SK-N-SH treated with all-trans-retinoic acid at 6 μM for 48 hours (cell line): ENCODE data around the gene SLC30A1.

Source experiments
- ATAC-seq: fragments of 200-7000 bp; cut with Tn5 transposase; 3 replicates; pipeline ENCODE4 v1.9.1; 2020; ENCODE audit warnings: mild to moderate bottlenecking, moderate library complexity
- ARNTL ChIP-seq: fragments of 450-650 bp; formaldehyde crosslinking; IDR thresholded peaks from 2 replicates; pipeline ENCODE4 v1.5.0; 2020; ENCODE audit warnings: low read depth, mild to moderate bottlenecking, moderate library complexity, borderline replicate concordance
- BACH2 ChIP-seq: fragments of 250-450 bp; sonication (Bioruptor Pico); IDR thresholded peaks from 2 replicates; pipeline ENCODE4 v1.9.0; 2021; ENCODE audit warnings: mild to moderate bottlenecking, borderline replicate concordance
- CREB5 ChIP-seq: fragments of 250-450 bp; sonication (Bioruptor Pico); IDR thresholded peaks from 2 replicates; pipeline ENCODE4 v1.5.1; 2020; ENCODE audit warnings: low read depth, mild to moderate bottlenecking, moderate library complexity
- CSDC2 ChIP-seq: fragments of 250-450 bp; sonication (Bioruptor Pico); IDR thresholded peaks from 2 replicates; pipeline ENCODE4 v1.5.0; 2020; ENCODE audit warnings: mild to moderate bottlenecking, moderate library complexity
- ESRRG ChIP-seq: fragments of 250-450 bp; sonication (Bioruptor Pico); IDR thresholded peaks from 2 replicates; pipeline ENCODE4 v1.6.1; 2021; ENCODE audit warnings: mild to moderate bottlenecking
- GLIS3 ChIP-seq: fragments of 250-450 bp; sonication (Bioruptor Pico); IDR thresholded peaks from 2 replicates; pipeline ENCODE4 v1.5.0; 2020; ENCODE audit warnings: mild to moderate bottlenecking, moderate library complexity
- ISL1 ChIP-seq: fragments of 250-450 bp; sonication (Bioruptor Pico); IDR thresholded peaks from 2 replicates; pipeline ENCODE4 v2.1.2; 2022; ENCODE audit warnings: mild to moderate bottlenecking, moderate library complexity
- OSR1 ChIP-seq: fragments of 250-450 bp; sonication (Bioruptor Pico); IDR thresholded peaks from 2 replicates; pipeline ENCODE4 v1.8.0; 2022; ENCODE audit warnings: moderate library complexity, mild to moderate bottlenecking, inconsistent platforms
- PATZ1 ChIP-seq: fragments of 250-450 bp; sonication (Bioruptor Pico); IDR thresholded peaks from 2 replicates; pipeline ENCODE4 v1.8.0; 2020; ENCODE audit warnings: mild to moderate bottlenecking, moderate library complexity, borderline replicate concordance
- PPARA ChIP-seq: fragments of 250-450 bp; sonication (Bioruptor Pico); IDR thresholded peaks from 2 replicates; pipeline ENCODE4 v1.5.0; 2020; ENCODE audit warnings: mild to moderate bottlenecking, borderline replicate concordance
- RARB ChIP-seq: fragments of 250-450 bp; sonication (Bioruptor Pico); IDR thresholded peaks from 2 replicates; pipeline ENCODE4 v1.8.0; 2021; ENCODE audit warnings: mild to moderate bottlenecking, moderate library complexity
- SNAI2 ChIP-seq: fragments of 250-450 bp; sonication (Bioruptor Pico); IDR thresholded peaks from 2 replicates; pipeline ENCODE4 v1.5.0; 2020; ENCODE audit warnings: mild to moderate bottlenecking, moderate library complexity
- TOX ChIP-seq: fragments of 250-450 bp; sonication (Bioruptor Pico); IDR thresholded peaks from 2 replicates; pipeline ENCODE4 v1.8.0; 2021; ENCODE audit warnings: mild to moderate bottlenecking, moderate library complexity, borderline replicate concordance
- TSHZ2 ChIP-seq: fragments of 250-450 bp; sonication (Bioruptor Pico); IDR thresholded peaks from 2 replicates; pipeline ENCODE4 v1.5.0; 2020; ENCODE audit warnings: mild to moderate bottlenecking, moderate library complexity
- ZC3H10 ChIP-seq: fragments of 250-450 bp; sonication (Bioruptor Pico); IDR thresholded peaks from 2 replicates; pipeline ENCODE4 v1.5.1; 2021; ENCODE audit warnings: mild to moderate bottlenecking, moderate library complexity
- ZFP3 ChIP-seq: fragments of 250-450 bp; sonication (Bioruptor Pico); IDR thresholded peaks from 2 replicates; pipeline ENCODE4 v1.5.0; 2020; ENCODE audit warnings: mild to moderate bottlenecking, moderate library complexity
- ZFP30 ChIP-seq: fragments of 450-650 bp; formaldehyde crosslinking; IDR thresholded peaks from 2 replicates; pipeline ENCODE4 v1.5.0; 2022; ENCODE audit warnings: mild to moderate bottlenecking, moderate library complexity
- ZNF70 ChIP-seq: fragments of 450-650 bp; formaldehyde crosslinking; IDR thresholded peaks from 2 replicates; pipeline ENCODE4 v1.5.0; 2020; ENCODE audit warnings: mild to moderate bottlenecking, moderate library complexity
- ZNF8 ChIP-seq: fragments of 450-650 bp; formaldehyde crosslinking; IDR thresholded peaks from 2 replicates; pipeline ENCODE4 v1.5.0; 2020; ENCODE audit warnings: mild to moderate bottlenecking, moderate library complexity
- TF ChIP-seq, protein P1 (sequence below): fragments of 250-450 bp; sonication (Bioruptor Pico); IDR thresholded peaks from 2 replicates; pipeline ENCODE4 v1.5.1; 2021; ENCODE audit warnings: mild to moderate bottlenecking, moderate library complexity
- TF ChIP-seq, protein P2 (sequence below): fragments of 250-450 bp; sonication (Bioruptor Pico); IDR thresholded peaks from 2 replicates; pipeline ENCODE4 v1.8.0; 2021; ENCODE audit warnings: low read depth, mild to moderate bottlenecking, moderate library complexity, borderline replicate concordance

Gene SLC30A1

GRCh38 chr1:211595419-211595818 lies 16.5 kb upstream of the SLC30A1 start:
- ATAC-seq: no peak
- TF ChIP-seq CSDC2 (no peak), ESRRG (CRISPR knock-in tag) (no peak), CREB5 (CRISPR knock-in tag) (no peak), ISL1 (CRISPR knock-in tag) (no peak), RARB (CRISPR knock-in tag) (no peak), BACH2 (CRISPR knock-in tag) (no peak), ZFP30 (CRISPR knock-in tag) (no peak), ZNF8 (CRISPR knock-in tag) (no peak), OSR1 (no peak), ZFP3 (no peak)

- TF ChIP-seq PATZ1 (CRISPR knock-in tag) (no peak), ARNTL (CRISPR knock-in tag) (no peak), ZFP3 (peak; percentile 56; the same call in 1 of the 2 replicates), TOX (CRISPR knock-in tag) (peak; percentile 78)
- TF ChIP-seq, protein P1, sequence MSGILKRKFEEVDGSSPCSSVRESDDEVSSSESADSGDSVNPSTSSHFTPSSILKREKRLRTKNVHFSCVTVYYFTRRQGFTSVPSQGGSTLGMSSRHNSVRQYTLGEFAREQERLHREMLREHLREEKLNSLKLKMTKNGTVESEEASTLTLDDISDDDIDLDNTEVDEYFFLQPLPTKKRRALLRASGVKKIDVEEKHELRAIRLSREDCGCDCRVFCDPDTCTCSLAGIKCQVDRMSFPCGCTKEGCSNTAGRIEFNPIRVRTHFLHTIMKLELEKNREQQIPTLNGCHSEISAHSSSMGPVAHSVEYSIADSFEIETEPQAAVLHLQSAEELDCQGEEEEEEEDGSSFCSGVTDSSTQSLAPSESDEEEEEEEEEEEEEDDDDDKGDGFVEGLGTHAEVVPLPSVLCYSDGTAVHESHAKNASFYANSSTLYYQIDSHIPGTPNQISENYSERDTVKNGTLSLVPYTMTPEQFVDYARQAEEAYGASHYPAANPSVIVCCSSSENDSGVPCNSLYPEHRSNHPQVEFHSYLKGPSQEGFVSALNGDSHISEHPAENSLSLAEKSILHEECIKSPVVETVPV (CRISPR knock-in tag): no peak
- peak; percentile 98 for ATAC-seq
Observed at GRCh38 chr1:211591980-211592493, 13.1 kb upstream of the SLC30A1 start.

DNA sequence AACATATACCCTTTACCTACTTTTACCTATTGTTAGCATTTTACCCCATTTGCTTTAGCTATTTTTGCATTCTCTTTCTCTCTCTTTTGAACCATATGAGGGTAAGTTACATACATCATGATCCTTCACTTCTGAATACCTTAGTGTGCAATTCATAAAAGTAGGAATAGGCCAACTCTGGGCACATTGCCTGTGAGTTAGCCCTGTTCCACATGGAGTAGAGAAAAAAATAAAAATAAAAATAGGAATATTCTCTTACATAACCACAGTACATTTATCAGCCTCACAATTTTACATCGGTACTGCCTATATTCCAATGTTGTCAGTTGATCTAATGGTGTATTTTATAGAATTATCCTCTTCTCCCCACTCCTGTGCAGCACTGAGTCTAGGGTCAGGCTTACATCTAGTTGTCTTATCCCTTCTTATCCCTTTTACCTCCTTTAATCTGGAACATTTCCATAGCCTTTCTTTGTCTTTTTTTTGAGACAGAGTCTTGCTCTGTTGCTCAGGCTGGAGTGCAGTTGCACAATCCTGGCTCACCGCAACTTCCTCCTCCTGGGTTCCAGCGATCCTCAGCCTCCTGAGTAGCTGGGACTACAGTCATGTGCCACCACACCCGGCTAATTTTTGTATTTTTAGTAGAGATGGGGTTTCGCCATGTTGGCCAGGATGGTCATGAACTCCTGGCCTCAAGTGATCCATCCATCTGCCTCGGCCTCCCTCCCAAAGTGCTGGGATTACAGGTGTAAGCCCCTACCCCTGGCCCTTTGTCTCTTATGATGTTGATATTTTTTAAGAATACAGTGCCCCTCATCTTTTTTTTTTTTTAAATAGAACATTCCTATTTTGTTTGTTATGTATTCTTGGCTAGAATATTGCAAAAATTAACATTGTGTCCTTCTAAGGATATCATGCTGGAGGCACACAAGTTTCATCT lies 11.1 kb upstream of the SLC30A1 start:
- ATAC-seq: no peak
- TF ChIP-seq RARB (CRISPR knock-in tag) (no peak), OSR1 (no peak), ZNF70 (CRISPR knock-in tag) (no peak), ARNTL (CRISPR knock-in tag) (no peak), CREB5 (CRISPR knock-in tag) (no peak), TSHZ2 (CRISPR knock-in tag) (no peak), PPARA (CRISPR knock-in tag) (no peak), ZC3H10 (CRISPR knock-in tag) (no peak), GLIS3 (CRISPR knock-in tag) (no peak), TOX (CRISPR knock-in tag) (no peak), SNAI2 (CRISPR knock-in tag) (no peak), ZNF8 (CRISPR knock-in tag) (no peak)
- TF ChIP-seq, protein P1 (CRISPR knock-in tag): no peak
- TF ChIP-seq, protein P2, sequence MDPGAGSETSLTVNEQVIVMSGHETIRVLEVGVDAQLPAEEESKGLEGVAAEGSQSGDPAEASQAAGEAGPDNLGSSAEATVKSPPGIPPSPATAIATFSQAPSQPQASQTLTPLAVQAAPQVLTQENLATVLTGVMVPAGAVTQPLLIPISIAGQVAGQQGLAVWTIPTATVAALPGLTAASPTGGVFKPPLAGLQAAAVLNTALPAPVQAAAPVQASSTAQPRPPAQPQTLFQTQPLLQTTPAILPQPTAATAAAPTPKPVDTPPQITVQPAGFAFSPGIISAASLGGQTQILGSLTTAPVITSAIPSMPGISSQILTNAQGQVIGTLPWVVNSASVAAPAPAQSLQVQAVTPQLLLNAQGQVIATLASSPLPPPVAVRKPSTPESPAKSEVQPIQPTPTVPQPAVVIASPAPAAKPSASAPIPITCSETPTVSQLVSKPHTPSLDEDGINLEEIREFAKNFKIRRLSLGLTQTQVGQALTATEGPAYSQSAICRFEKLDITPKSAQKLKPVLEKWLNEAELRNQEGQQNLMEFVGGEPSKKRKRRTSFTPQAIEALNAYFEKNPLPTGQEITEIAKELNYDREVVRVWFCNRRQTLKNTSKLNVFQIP (CRISPR knock-in tag): no peak
